ENCODE data around the gene TLK1.

Gene TLK1

DNA sequence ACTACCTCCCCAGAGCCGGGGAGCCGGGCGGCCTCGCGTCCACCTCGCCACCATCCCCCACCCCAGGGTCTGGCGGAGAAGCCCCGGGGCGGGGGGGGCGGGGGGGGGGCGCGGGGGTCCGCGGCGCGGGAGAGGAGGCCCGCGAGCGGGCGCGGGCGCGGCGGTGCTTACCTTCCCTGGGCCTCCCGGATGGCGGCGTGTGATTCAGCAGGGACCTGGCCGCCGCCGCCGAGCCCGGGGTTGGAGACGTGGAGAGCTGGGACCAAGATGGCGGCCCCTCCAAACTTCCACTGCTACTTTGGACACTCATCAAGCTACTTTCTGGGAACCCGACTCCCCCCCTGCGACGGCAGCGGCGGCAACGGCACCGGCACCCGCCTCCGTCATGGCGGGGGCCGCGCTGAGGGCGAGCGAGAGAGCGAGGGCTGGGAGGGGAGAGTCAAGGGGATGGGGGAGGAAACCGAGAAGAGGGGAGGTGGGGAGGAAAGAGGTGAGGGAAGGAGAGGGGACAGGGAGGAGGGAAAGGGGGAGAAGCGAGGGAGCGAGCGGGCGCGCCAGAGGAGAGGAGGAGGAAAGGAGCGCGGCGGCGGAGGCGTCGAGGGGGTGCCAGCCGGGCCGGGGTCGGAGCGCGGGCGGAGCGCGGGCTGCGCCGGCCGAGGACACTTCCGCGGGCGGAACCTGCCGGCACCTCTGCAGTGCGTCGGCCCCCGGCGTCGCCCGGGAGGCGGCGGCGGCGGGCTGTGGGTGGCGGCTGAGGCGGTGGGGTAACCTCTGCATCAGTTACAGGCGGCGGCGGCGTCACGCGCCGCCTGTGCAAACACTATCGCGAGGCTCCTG, at the start of gene TLK1:
TSS of gene TLK1 (minus strand) at position 775 of the 837 bp plus-strand sequence. CDS start at position 310, 465 bp downstream.
- DNase-seq, result peak; percentile 63 to 84 (median 72)

DNA sequence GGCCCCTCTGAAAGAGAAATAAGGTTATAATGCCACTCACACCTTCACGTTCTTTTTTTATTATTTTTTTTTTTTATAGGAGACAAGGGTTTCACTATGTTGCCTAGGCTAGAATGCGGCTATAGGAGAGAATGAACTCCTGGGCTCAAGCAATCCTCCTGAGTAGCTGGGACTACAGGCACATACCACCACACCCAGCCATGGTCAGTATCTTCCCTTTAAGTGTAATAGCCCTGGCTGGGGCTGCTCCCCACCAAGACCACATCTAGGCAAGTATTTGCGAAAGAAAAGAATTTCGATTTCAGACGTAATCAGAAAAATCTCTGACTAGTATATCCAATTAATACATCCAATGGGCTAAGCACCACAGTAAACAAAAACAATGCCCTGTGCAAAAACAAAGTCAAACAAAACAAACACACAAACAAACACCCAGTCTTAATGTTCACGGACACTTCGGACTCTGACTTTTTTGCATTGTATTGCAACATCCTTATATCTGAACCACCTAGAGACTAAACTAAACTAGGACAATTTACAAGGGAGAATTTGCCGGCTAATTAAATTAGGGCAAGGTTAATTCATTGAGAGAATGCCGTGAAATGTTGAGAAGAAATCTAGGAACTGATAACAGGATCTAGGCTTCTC, 49.6 kb upstream of the TLK1 start:
- DNase-seq, result no peak

DNA sequence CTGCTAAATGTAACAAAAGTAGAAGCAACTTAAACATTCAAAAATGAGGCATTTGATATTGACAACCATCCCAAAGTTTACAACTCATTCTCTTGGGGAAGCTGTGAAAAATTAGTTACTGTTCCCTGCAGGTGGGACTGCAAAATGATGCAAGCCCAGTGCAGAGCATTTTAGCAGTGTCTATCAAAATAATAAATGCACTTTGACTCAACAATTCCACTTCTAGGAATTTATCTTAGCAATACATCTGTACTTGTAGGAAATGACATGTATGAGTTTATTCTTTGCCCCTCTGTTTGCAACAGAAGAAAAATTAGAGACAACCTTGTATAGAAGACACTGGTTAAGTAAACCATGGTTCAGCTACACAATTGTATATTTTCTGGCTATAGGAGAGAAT, 48.0 kb upstream of the TLK1 start:
- DNase-seq, result no peak

DNA sequence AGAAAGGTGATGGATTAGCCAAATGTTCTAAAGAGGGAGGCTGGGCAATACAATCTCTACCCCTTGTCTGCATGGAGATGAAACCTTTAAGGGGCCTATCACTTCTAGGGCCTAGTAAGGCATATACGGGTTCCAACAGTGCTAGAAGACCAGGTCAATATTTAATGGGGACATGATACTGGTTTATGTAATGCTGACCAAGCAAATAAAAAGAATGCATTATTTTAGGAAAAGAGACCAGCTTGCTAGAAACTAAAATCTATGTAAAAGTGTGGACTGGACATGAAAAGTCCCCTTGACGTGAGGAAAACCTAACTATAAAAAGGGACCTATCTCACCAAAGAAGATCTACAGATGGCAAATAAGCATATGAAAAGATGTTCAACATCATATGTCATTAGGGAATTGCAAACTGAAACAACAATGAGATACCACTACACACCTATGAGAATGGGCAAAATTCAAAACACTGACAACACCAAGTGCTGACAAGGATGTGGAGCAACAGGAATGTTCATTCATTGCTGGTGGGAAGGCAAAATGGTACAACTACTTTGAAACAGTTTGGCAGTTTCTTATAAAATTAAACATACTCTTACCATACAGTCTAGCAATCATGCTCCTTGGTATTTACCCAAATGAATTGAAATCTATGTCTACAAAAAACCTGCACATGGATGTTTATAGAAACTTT, 45.9 kb upstream of the TLK1 start:
- no peak for DNase-seq

DNA sequence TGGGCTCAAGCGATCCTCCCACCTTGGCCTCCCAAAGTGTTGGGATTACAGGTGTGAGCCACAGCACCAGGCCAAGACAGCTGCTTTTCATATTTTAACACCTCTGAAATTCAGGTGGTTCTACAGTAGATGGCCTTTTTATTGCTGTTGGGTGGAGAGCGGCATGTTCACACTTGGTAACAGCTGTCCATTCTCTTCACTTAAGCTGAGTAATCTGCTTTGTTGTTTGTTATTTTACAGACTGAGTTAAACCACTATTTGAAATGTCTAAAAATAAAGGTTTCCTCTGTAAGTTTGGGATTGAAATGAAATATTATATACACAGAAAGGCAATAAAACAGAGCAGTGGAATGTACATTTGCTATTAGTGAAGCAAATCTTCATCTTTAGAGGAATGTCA, 44.9 kb upstream of the TLK1 start:
- DNase-seq, result no peak

DNA sequence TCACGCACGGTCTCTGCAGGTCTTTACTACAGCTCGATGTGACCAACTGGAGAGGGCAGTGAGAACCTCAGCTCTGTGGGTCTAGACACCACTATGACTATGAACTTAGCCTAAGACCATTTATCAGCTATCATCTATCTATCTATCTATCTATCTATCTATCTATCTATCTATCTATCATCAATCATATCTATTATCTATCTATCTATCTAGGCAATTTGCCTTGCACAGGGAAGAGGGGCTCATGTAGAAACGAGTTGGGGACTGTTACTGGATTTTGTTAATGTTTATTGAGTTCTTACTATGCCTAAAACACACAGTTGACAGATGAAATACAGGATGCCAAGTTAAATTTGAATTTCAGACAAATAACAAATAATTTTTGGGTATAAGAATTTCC, 41.1 kb upstream of the TLK1 start:
- DNase-seq, result no peak

DNA sequence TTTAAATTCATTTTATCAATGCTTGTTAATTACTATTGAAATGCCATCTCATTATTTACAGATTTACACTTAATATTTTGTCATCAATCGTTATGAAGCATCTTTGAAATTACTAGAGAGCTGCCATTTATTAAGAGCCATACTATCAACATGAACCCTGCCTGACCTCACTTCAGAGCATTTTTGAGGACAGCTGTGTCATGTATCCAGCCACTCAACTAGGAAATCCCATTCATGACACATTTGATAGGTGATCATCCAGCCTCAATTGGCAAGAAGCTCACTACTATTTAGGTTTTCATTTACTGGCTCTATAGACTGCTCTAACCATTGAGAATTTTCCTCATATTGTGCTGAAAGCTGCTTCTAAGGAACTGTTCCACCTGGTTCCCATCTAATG, 40.6 kb upstream of the TLK1 start:
- no peak for DNase-seq

DNA sequence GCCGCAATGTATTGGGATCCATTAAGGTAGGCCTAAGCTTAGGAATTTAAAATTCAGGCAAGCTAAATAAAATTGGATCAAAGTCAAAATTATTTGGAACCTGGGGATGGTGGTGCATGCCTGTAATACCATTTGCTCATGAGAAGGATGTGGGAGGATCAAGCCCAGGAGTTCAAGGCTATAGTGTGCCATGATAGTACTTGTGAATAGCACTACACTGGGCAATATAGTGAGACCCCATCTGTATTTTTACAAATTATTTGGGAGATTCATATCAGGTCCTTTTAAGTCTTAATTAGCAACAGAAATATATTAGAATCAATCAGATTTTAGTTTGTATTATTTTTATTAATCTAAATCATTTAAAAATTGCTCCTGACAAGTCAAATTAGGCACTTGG, 39.8 kb upstream of the TLK1 start:
- no peak for DNase-seq

DNA sequence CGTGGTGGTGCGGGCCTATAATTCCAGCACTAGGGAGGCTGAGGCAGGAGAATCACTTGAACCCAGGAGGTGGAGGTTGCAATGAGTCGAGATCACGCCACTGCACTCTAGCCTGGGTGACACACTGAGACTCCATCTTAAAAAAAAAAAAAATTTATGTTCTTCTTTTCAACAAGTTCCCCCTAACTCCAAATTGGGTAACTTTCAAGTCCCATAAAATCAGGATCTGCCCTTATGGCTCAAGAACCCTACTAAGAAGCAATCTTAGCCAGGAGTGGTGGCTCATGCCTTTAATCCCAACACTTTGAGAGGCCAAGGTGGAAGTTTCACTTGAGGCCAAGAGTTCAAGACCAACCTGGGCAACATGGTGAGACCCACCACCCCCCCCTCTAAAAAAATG, 30.3 kb upstream of the TLK1 start:
- peak; percentile 24 to 58 (median 34) for DNase-seq

DNA sequence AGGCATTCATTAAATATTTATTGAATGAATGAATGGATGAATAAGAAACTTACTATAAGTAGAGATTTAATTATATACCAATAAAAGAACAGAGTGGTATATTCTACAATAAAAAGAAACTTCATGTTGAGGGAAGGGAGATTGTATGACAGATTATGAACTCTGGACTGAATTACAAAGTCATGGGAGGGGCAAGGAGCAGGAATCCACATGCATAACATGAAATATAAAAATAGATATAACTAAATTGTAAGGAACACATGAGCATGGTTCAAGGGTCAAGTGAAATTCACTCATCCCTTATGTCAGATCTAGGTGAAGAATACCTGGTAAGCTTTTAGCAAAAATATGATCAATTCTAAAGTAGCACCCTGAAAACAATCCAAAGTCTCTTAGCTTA, 27.1 kb upstream of the TLK1 start:
- no peak for DNase-seq

DNA sequence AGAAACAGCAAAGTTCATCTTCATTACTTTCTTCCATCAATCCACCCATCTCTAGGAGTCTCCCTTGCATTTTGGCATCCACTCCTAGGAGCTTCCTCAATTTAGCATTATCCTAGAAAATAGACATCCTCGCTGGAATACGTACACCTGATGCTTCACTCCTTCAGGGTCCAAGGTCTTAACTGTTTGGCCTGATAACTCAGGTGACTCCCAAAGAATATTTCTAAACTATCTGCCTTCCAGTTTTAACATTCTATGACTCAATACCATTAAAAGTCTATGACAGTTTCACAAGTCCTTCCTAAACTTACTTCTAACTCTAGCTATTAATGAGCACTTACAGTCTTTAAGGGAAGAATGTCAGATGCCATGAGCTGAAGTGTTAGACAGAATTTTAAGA, 26.5 kb upstream of the TLK1 start:
- DNase-seq, result no peak

DNA sequence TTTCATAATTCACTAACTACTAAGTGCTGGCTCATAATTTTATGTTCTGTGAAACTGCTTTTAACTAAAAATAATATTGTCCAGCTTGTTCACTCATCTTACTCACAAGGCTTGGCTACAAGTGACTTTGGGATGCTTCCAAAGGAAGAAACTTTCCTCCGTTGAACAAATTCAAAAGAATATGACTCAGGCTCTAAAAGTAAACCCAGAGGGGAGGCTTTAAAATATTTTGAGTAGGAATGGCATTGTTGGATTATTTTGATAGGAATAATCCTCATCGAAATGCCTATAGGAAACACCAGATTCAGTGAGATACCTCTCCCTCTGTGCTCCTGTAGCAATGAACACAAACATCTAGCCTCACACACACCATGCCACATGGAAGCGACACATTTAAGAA, 25.2 kb upstream of the TLK1 start:
- no peak for DNase-seq

DNA sequence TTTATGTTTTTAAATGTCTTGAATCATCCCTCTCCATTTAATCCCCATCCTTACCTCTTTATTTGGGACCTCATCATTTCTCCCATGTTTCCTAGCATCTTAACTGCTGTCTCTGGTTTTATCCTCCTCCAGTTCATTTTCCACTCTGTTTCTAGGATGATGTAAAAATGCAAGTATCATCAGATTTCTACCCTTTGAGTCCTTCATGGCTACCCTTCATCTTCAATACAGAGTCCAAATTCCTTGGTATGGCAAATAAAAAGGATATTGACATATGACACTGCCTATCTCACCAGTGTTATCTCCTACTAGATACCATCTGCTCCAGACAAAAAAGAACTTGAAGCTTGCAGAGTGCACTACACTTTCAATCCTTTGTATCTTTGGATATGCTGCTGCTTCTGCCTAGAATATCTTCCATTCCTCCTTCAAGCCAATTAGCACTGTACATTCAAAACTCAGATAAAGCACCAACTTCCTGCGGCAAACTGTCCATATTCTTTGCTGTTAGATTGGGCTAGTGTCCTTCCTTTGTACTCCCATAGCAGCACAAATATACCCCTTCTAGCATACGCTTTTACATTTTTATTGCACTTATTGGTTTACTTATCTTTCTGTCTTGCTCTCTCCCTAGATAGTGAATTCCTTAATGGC, 24.6 kb upstream of the TLK1 start:
- DNase-seq, result no peak

DNA sequence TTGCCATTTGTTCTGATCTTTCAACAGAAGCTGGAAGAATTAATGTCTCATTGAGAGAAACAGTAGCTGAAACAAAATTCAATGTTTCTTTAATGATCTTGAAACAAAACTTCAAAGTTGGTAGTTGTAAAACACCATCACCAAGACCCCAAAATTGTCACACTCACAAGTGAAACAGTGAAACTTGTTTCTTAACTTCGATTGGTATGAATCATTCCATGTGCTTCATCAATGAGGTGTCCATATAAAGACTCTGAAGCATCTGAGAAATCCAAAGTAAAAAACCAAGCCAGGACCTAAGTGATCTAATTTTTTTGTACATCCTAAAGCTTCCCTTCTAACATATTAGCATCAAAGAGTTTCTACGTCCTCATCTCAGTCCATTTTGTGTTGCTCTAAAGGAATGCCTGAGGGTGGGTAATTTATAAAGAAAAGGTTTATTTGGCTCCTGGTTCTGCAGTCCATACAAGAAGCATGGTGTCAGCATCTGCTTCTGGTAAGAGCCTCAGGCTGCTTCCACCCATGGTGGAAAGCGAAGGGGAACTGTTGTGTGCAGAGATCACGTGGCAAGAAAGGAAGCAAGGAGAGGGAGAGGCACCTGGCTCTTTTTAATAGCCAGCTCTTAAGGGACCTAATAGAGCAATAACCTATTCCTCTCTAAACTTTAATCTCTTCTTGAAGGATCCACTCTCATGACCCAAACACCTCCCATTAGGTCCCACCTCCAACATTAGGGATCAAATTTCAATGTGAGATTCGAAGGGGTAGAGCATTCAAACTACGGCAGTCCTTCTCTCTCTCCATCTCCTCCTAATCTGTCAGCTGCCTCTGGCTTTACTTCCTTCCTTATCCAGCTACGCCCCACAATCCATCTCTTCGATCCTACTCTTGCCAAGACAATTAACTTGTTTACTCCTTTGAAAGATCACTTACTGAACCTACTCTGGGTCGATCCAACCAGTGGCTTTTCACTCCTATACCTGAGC, 20.7 kb upstream of the TLK1 start:
- no peak for DNase-seq

DNA sequence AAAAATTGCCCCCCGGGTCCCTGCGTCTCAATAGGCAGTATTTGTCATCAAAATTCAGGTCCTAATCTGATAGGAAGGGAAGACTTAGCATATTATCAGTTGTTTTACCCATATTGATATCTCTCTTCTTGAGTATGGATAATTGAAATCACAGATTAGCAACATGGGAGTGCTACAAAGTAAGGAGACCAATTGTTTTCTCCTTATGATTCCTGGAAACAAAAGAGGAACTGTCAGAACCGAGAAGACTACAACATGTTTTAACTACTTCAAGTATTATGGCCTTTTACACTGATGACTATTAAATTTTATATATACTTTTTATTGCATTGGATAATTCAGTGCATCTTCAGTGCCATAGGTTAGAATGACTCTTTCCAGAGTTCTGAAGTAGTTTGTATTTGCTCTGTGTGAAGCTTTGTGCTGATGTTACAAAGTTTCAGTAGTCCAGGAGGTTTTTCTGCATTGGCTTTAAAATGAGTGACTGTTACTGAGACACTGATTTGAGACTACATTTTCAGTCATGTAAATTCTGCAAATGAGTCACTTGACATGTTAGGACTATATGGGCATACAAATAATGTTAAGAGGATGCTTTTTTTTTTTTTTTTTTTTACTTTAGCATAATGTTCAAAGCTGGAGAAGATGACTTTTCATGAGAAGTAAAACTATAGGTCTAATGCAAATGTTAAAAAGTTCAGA, 19.7 kb upstream of the TLK1 start:
- DNase-seq, result no peak

DNA sequence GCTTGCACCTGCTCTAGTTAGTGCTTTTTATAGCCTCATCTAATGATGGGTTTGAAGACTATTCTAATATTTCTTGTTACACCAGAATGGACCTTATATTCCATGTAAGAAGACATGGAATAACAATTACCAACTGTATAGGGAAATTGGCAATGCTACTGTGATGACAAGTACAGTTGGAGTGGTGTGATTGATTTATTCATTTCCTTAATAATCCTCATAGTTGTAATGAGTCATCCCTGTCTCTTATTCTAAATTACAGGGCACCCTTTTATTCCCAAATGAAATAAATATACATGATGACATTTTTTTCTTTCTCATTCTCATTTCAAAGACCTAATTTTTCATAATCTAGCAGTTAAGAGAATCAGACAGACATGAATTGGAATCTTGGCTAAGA, 18.3 kb upstream of the TLK1 start:
- peak in 1 of 3 donors; percentile 32 for DNase-seq

DNA sequence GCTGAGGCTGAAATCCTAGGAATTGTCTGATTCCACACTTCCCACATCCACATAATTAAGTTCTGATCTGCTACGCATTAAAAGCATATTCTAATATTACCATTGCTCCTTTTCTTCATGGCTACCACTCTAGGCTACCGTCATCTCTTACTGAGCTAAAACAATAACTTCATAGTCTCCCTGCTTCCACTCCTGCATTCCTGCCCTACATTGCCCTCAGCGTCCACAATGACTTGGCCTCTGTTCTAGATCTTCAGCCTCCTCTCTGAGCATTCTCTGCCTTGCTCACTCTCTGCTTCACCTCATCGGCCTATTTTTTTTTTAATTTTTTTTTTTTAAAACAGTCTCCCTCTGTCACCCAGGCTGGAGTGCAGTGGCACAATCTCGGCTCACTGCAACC, 15.8 kb upstream of the TLK1 start:
- no peak for DNase-seq

DNA sequence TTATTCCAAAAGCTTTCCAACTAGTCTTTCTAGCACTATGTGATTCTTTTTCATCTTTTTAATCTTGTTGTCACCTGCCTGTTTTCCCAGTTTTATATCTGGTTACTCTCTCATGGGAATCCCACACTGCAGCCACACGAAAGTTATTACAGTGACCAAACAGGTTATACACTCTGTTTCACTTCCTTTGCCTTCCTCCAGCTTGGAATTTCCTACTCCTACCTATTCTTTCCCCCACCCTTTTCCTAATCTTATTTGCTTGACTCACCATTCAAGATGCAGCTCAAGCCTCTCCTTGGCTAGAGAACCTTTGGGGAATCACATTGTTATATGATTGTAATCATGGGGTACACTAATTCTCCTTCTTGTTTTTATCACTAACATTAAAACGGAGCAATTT, 13.4 kb upstream of the TLK1 start:
- no peak for DNase-seq

DNA sequence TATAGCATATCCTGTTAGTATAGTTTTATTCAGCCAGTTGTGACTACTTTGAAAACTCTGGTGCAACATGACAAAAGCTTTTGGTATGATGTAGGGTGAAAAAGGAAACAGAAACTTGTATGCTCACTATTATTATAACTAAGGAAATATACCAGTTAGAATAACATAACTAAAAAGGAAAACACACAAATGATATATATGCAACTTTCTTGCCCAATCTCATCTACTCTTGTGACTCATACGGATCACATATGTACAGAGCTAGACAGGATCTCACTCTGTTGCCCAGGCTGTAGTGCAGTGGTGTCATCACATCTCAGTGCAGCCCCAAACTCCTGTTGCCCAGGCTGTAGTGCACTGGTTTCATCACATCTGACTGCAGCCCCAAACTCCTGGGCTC, 12.4 kb upstream of the TLK1 start:
- peak; percentile 54 to 87 (median 75) for DNase-seq

DNA sequence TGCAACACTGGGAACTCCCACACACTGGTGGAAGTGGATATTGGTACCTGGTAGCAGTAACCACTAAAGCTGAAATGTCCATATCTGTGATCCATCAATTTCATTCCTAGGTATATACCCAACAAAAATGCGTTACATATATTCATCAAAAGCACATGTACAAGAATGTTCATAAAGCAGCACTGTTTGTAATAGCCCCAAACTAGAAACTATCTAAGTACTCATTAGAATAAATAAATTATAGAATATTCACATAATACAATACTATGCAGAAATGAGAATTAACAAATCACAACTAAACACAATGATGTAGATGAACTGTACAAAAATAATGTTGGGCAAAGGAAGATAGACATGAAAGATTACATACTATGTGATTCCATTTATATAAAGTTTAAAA, 11.1 kb upstream of the TLK1 start:
- DNase-seq, result no peak

DNA sequence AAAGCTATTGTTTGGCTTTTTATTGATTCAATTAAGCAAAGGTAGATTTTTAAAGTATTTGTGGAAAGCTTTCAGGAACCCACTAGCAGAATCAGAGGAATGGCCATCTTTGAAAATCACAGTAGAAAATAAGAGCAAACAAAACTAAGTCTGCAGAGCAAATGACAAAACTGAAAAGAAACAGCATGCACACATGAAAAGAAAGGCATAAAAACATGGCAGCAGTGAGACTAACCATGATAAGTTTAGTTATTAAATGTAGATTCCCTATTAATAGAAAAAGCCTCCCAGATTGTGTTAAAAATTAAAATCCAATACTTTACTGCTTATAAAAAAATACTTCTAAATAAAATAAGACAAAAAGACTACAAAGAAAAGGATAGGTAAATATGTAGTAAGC, 9.1 kb upstream of the TLK1 start:
- DNase-seq, result no peak

DNA sequence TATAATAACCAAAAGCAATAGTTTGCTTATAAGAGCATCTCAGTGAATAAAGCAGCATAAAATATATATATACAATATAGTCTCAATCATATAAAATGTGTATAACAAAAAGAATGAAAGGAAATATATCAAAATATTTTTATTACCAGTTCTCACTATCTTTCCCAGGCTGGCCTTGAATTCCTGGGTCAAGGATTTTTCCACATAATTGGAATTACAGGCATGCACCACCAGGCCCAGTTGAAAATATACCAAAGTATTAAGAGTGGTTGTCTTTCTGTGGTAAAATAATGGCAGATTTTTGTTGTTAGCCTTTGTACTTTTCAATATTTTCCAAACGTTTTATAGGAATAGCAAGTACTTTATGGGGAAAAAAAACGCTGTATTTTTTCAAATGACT, 8.6 kb upstream of the TLK1 start:
- no peak for DNase-seq

Measured in suppressor macrophage treated with lipopolysaccharide for 1 hour (primary cell).